H1 (cell line): Measurements from ENCODE around the gene ZNF443. TPM values are rescaled to one million over a fixed set of nuclear protein-coding genes. Genes with fewer than 3 reads are reported as not detected.

Source experiments
- HDAC2 ChIP-seq, 2 experiments: fragments of 300-600 bp in 1 of 2; sonication (generic) in 1 of 2; IDR thresholded peaks; 2 replicates each; pipeline ENCODE4 v1.6.1; 2011 to 2012; ENCODE audit warnings: low read depth in 2 of 2, low read length in 2 of 2, mild to moderate bottlenecking in 2 of 2, moderate library complexity in 2 of 2, borderline replicate concordance in 1 of 2, inconsistent platforms in 1 of 2
- polyA plus RNA-seq, 7 experiments: library from polyadenylated mRNA; depleted of rRNA in 3 of 7; stranded (reverse) in 5 of 7; unstranded in 2 of 7; fragments of >200 nt in 5 of 7; fragments of 200-250 nt in 2 of 7; gene quantifications; 1 replicate in 5 of 7; 2 replicates in 1 of 7; 4 replicates in 1 of 7; pipeline versions ENCODE4 v1.2.1 to v1.2.3, GENCODE V29; 2011 to 2013; ENCODE audit warnings: missing spikeins in 2 of 7, mixed read lengths in 2 of 7
- total RNA-seq: library from RNA; stranded (reverse); fragmentation: NEBNext Ultra II Directional; extraction: Animal tissue kit (Norgen Biotek cat#: 25700); gene quantifications from 2 replicates; pipeline ENCODE4 v1.2.1, GENCODE V29; 2021

The ZNF443 gene
- total and polyA plus RNA-seq, 2 of the 8 experiments (the other 6 are each of a cell fraction or from before 2014, with no cell fraction given): 1.4 to 7.8 TPM

DNA sequence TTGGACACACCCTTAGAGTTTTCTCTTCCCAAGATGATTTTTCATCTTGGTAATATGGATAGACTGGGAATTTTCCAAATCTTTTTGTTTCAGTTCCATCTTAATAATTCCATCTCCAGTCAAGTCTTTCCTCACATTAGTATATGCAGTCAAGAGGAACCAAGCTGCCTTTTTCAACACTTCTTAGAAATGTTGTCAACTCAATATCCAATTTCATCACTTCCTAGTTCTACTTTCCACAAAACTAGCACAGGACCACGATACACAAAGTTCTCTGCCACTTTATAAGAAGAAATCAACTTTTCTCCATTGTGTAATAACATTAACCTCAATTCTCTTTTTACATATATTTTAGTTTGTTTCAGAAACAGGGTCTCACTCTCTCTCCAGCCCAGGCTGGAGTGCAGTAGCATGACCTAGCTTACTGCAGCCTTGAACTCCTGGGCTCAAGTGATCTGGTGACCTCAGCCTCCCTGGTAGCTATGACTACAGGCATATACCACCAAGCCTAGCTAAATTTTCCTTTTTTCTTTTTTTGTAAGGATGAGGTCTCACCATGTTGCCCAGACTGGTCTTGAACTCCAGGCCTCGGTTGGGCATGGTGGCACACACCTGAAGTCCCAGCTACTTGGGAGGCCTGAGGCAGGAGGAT, 15.5 kb downstream of the ZNF443 start (continued):
- no peak for TF ChIP-seq HDAC2 (IDR thresholded peaks at IDR 0.05; ENCODE audit: borderline replicate concordance in 1 of 2, low read depth in 2 of 2, low read length in 2 of 2)
